Sciatic nerve (tissue), 2 donors: Measurements from ENCODE around the gene HERC2. TPM values are rescaled to one million over a fixed set of nuclear protein-coding genes. Genes with fewer than 3 reads are reported as not detected.
"Not testable (repeated sequence)": the region's sequence is repeated elsewhere in the genome, so short reads cannot be mapped to it uniquely, and the experiment has no call there.

Experiments used
- ATAC-seq: fragments of 200-7000 bp; cut with Tn5 transposase; one replicate; pipeline ENCODE4 v1.9.1; 2020; ENCODE audit warnings: mild to moderate bottlenecking, moderate library complexity
- DNase-seq: peaks from one replicate; pipeline ENCODE4 v3.0.0-alpha.2; 2020; ENCODE audit warnings: low spot score
- intact Hi-C: fragments of 100-400 bp; cut with DNase I; formaldehyde crosslinking; loops from one replicate; pipeline ENCODE4 v1.14.2; 2022
- total RNA-seq: library from RNA; stranded (reverse); fragmentation: NEBNext Ultra II Directional; extraction: Animal tissue kit (Norgen Biotek cat#: 25700); gene quantifications from one replicate; pipeline ENCODE4 v1.2.1, GENCODE V29; 2021
- donor health status: DM: no; HTN: no; CAD: no.
- donor health status: DM: no; HTN: no; CAD: no.

HERC2 gene
- total RNA-seq, 1 donor from 2014 or later, result 84.9 TPM

DNA sequence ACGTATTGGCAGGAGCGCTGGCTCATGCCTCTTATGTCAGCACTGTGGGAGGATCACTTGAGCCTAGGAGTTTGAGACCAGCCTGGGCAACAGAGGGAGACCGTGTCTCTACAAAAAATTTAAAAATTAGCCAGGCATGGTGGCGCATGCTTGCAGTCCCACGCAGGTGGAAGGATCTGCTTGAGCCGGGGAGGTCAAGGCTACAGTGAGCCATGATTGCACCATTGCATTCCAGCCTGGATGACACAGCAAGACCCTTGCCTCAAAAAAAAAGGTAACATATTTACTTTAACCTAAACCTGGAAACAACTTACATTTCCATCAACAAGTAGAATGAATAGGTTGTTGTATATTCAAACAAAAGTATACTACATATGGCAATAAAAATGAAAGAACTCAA, 78.1 kb downstream of the HERC2 start:
- ATAC-seq (no peak), DNase-seq (no peak)
- intact Hi-C loops, result no loop called here

GRCh38 chr15:28243399-28243798, 78.6 kb downstream of the HERC2 start:
- DNase-seq (no peak), ATAC-seq (no peak)
- intact Hi-C loops, result no loop called here

DNA sequence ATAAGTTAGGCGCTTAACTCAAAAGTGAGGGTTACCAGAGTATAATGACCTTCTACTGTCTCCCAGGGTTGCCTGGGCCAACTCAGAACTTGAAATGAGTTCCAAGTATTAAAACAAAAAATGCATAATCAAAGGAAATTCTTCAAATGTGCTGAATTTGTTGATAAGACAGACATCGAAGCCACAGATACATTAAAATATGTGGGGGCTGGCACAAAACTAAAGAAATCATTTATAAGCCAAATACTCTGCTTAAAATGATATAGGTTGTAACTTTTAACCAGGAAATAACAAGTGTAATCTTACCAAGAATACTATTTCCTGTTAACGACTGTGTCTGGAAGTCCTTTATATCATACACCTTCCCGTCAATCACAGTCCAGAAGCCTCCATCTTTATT, 83.7 kb downstream of the HERC2 start:
- DNase-seq, ATAC-seq, intact Hi-C loops: not testable (repeated sequence)

DNA sequence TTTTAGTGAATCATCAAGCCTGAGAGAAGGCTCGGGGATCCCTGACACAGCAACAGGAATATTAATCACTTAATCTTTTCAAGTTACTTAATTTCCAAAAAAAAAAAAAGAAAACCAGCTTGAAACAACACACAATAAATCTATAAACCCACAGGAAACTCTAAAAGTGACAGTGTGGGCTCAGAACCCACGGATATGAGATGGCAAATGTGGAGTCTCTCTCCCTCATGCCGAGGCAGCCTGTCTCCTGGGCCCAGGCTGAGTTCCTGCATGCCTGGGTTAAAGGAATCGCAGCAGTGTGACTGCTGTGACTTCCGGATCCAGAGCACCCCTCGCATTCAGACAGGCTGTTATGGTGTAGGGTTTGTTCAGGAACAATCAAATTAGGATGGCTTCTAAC, 90.2 kb downstream of the HERC2 start:
- ATAC-seq, DNase-seq, intact Hi-C loops: not testable (repeated sequence)

DNA sequence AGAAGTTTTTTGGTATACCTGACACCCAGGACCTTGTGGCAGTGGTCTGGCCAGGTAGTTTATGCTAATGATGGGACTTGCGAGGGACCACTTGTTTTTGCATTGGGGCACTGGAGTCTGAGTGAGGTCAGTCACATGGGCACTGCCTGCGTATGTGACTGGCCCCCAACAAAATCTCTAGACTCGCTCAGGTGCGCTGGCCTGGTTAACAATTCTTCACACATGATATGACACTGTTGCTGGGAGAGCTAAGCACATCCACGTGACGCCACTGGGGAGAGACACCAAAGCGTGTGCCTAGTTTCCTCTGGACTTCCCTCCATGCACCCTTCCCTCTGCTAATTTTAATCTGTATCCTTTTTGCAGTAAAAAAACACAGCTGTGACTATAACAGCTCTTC, 90.6 kb downstream of the HERC2 start:
- ATAC-seq, DNase-seq, intact Hi-C loops: not testable (repeated sequence)

GRCh38 chr15:28228990-28229640, 92.9 kb downstream of the HERC2 start:
- ATAC-seq, intact Hi-C loops, DNase-seq: not testable (repeated sequence)

DNA sequence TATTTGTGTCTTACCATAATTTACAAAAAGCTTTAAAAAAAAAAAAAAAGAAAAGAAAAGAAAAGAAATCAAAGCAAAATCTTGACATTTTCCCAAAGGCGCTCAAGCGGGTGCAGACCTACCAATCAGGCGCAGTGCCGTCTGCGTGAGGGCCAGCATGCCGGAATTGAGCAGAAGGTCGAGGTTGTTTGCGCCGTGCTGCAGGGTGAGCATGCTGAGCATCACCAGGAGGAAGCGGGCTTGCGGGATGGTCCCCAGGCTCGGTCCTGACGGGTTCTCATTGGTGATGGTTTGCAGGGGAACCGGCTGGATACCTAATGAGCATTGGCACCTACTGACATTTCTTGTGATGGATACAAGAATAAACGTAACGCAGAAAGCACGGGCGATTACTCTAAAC, 93.9 kb downstream of the HERC2 start:
- intact Hi-C loops, result no loop called here
- DNase-seq, result no peak
- ATAC-seq, result no peak

DNA sequence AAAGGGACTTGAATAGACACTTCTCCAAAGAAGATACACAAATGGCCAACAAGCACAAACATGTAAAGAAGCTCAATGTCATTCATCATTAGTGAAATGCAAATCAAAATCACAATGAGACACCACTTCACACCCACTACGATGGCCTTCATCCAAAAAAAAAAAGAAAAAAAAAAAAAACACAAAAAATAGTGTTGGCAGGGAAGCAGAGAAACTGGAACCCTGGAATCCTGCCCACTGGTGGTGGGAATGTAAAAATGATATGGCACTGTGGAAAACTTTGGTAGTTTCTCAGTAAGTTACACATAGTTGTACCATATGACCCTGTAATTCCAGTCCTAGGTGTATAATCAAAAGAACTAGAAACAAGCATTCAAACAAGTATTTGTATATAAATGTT, 94.7 kb downstream of the HERC2 start:
- intact Hi-C loops, ATAC-seq, DNase-seq: not testable (repeated sequence)

DNA sequence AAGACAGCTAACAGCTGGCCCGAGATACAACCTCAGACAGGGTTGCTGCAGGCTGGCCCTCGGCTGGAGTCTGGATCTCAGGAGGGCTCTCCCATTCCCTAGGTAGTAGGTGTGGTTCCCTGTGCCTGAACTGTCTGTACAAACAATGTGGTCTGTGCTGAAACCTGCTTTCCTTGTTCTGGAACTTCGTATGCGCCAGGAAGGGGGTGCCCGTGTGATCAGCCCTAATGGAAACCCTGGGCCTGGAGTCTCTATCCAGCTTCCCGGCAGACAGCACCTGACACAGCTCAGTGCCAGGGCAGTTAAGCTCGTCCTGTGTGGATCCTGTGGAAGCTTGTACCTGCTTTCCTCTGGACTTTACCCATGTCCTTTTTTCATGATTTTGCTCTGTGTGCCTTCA, 99.4 kb downstream of the HERC2 start:
- intact Hi-C loops, ATAC-seq, DNase-seq: not testable (repeated sequence)

GRCh38 chr15:28221696-28222095, 100.3 kb downstream of the HERC2 start:
- DNase-seq, ATAC-seq, intact Hi-C loops: not testable (repeated sequence)

GRCh38 chr15:28219116-28219515, 102.9 kb downstream of the HERC2 start:
- ATAC-seq, result no peak
- intact Hi-C loops, result no loop called here
- no peak for DNase-seq

GRCh38 chr15:28216946-28217546, 104.9 kb downstream of the HERC2 start:
- DNase-seq, ATAC-seq, intact Hi-C loops: not testable (repeated sequence)

- intact Hi-C loops, ATAC-seq, DNase-seq: not testable (repeated sequence)
These were observed 106.5 kb downstream of the HERC2 start for GRCh38 chr15:28215521-28215920.

- ATAC-seq, DNase-seq, intact Hi-C loops: not testable (repeated sequence)
These were observed 107.8 kb downstream of the HERC2 start for GRCh38 chr15:28214006-28214790.

DNA sequence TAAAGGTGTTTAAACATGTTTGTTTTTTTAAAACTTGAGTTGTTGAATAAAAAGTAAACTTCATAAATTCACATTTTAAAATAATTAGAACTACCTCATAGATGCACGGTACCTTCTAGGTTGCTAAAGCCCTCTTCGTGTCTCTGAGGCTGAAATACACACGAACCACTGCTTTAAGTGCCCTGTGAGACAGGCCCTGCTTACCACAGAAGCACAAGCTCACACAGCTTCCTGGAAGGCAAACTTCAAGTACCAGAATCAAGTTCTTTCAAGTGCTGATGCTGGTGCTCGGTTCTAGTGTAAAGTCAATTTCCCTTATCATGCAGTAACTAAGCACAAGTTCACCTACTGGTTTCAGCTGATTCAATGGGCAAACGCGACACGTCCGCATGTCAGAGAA, 108.6 kb downstream of the HERC2 start:
- intact Hi-C loops, DNase-seq, ATAC-seq: not testable (repeated sequence)

DNA sequence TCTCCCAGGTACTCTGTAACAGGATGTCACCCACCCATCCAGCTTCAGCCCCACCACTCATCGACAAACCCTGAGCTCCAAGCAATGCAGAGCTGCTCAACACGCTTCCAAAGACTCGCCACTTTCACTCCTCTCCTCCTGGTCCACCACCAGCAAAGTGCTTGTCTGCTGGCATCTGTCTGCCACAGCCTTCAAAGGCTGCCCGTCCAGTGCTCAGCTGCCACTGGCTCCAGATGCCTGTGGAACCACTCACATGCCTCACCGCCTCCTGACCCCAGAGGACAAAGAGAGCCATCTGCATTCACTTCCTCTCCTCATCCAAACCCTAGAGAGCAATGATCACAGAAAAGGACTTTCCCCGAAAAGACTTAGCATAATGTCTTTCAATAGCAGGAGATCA, 113.4 kb downstream of the HERC2 start:
- DNase-seq (no peak), ATAC-seq (no peak)
- intact Hi-C loops, result no loop called here

- DNase-seq, intact Hi-C loops: not testable (repeated sequence)
- ATAC-seq, result peak; percentile 68
These were observed 116.3 kb downstream of the HERC2 start for GRCh38 chr15:28205640-28206039.

DNA sequence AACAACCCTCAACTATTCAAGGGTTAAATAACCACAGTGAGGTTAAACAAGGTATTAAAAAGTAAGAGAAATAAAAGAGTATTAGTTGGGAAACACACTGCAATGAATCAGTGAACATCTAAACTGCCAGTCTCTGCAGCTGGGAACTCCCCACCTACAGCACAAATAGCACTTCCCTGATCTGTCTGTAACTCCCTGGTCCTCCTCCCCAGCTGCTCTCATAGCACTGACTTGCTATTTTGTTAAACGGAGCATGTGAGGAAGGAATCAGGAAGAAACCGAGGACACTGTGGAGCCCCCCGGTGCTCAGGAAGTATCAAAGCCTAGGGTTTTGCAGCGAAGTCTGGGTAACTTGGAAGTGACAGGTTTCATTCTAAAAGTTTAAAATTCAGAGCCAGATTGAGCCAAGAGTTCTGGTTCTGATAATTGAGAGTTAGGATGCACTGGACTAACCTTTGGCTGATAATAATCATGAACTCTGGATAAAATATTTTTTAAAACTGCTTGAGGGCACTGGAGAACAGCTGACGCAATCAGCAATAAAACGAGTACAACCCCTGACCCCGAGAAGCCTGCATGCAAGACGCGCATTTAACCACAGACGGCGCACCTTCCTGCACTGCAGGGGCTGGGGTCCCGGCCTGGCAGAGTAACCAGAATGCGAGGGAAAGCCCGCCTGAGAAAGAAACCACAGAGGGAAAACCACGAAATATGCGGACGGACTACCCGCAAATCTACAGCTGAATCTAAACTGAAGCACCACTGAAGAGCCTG, 118.7 kb downstream of the HERC2 start:
- DNase-seq, intact Hi-C loops: not testable (repeated sequence)
- peak; percentile 63 for ATAC-seq

GRCh38 chr15:28202124-28202523, 119.9 kb downstream of the HERC2 start:
- DNase-seq, ATAC-seq, intact Hi-C loops: not testable (repeated sequence)
